ENCODE measurements around the gene BICRA. TPM values are rescaled to one million over a fixed set of nuclear protein-coding genes. Genes with fewer than 3 reads are reported as not detected.

Gene BICRA
- total and polyA plus RNA-seq, 9 of the 15 experiments (the other 6 are each of a cell fraction or from before 2014, with no cell fraction given): 0.01 to 8.8 (median 1.2) TPM

- TF ChIP-seq TAL1 (IDR thresholded peaks at IDR 0.05) (no peak), ETV5 (CRISPR knock-in tag; IDR thresholded peaks at IDR 0.05; ENCODE audit: low read depth) (peak; percentile 56; the same call in 1 of the 2 replicates), KHSRP (IDR thresholded peaks at IDR 0.05) (no peak), BACH1 (tag; IDR thresholded peaks at IDR 0.05) (no peak), BCLAF1 (IDR thresholded peaks at IDR 0.05; ENCODE audit: borderline replicate concordance in 1 of 2, control insufficient read depth in 1 of 2, low read depth in 2 of 2, low read length in 1 of 2) (no peak), CREB1 (IDR thresholded peaks at IDR 0.05) (no peak), CREB1 (CRISPR knock-in tag; IDR thresholded peaks at IDR 0.05) (no peak), ZNF77 (CRISPR knock-in tag; IDR thresholded peaks at IDR 0.05) (no peak), EWSR1 (IDR thresholded peaks at IDR 0.05; ENCODE audit: borderline replicate concordance, low read depth, partially characterized antibody) (no peak), CBFB (CRISPR knock-in tag; IDR thresholded peaks at IDR 0.05) (no peak), ELF1 (tag; IDR thresholded peaks at IDR 0.05) (no peak), E2F8 (IDR thresholded peaks at IDR 0.05; ENCODE audit: low read depth, partially characterized antibody) (no peak), MBD1 (CRISPR knock-in tag; IDR thresholded peaks at IDR 0.05) (no peak), ZBTB17 (CRISPR knock-in tag; IDR thresholded peaks at IDR 0.05) (no peak), NCOR1 (IDR thresholded peaks at IDR 0.05) (no peak), SRSF7 (optimal IDR thresholded peaks at IDR 0.05; ENCODE audit: low read depth, low read length) (no peak), THRAP3 (IDR thresholded peaks at IDR 0.05; ENCODE audit: borderline replicate concordance) (no peak), CBX3 (IDR thresholded peaks at IDR 0.05; ENCODE audit: borderline replicate concordance in 1 of 2, low read length in 2 of 2) (no peak), MYNN (IDR thresholded peaks at IDR 0.05) (no peak), MYNN (CRISPR knock-in tag; IDR thresholded peaks at IDR 0.05) (no peak), TAF1 (IDR thresholded peaks at IDR 0.05; ENCODE audit: control insufficient read depth, extremely low read depth, insufficient read depth, low read length, severe bottlenecking) (peak; percentile 38)
Measured at GRCh38 chr19:47713046-47714021, 104.4 kb downstream of the BICRA start, which contains the start of gene EHD2 (continued).

Data from K562 (cell line).